Measurements from ENCODE around the gene IL20RA. TPM values are rescaled to one million over a fixed set of nuclear protein-coding genes. Genes with fewer than 3 reads are reported as not detected.

The IL20RA gene
- total RNA-seq, 1 experiment from 2014 or later, result 3.1 TPM

GRCh38 chr6:136990754-136991153, 54.0 kb downstream of the IL20RA start:
- Mint-ChIP-seq H3K4me3 (ENCODE audit: low read depth, unreplicated experiment) (no peak overlapping the region), H3K4me1 (ENCODE audit: low read depth, unreplicated experiment) (peaks cover 30% of the 10 kb centered on the region), H3K27ac (ENCODE audit: unreplicated experiment) (no peak overlapping the region), H3K36me3 (ENCODE audit: insufficient read depth, unreplicated experiment) (peaks cover 9% of the 10 kb centered on the region), H3K9me3 (ENCODE audit: low read depth, unreplicated experiment) (no peaks in the 10 kb centered on the region), H3K27me3 (ENCODE audit: unreplicated experiment) (no peaks in the 10 kb centered on the region)
- DNase-seq, result no peak
- no peak for TF ChIP-seq CTCF (IDR thresholded peaks at IDR 0.05; ENCODE audit: unreplicated experiment)
- BruUV-seq (replicated peaks), result no TSS peak
- CTCF ChIA-PET, result no interaction called here
- intact Hi-C loops (cut with micrococcal nuclease; ENCODE audit: unreplicated experiment), result no loop called here

- Mint-ChIP-seq H3K27ac (ENCODE audit: unreplicated experiment) (no peak overlapping the region), H3K4me1 (ENCODE audit: low read depth, unreplicated experiment) (peaks cover 29% of the 10 kb centered on the region), H3K9me3 (ENCODE audit: low read depth, unreplicated experiment) (no peaks in the 10 kb centered on the region), H3K27me3 (ENCODE audit: unreplicated experiment) (no peaks in the 10 kb centered on the region), H3K4me3 (ENCODE audit: low read depth, unreplicated experiment) (peak overlapping the region; percentile 66), H3K36me3 (ENCODE audit: insufficient read depth, unreplicated experiment) (peaks cover 9% of the 10 kb centered on the region)
- DNase-seq, result no peak
- TF ChIP-seq CTCF (IDR thresholded peaks at IDR 0.05; ENCODE audit: unreplicated experiment), result no peak
- CTCF ChIA-PET, result no interaction called here
- BruUV-seq (replicated peaks), result no TSS peak
- intact Hi-C loops (cut with micrococcal nuclease; ENCODE audit: unreplicated experiment), result no loop called here
Observed at GRCh38 chr6:136990242-136990578, 54.6 kb downstream of the IL20RA start.

DNA sequence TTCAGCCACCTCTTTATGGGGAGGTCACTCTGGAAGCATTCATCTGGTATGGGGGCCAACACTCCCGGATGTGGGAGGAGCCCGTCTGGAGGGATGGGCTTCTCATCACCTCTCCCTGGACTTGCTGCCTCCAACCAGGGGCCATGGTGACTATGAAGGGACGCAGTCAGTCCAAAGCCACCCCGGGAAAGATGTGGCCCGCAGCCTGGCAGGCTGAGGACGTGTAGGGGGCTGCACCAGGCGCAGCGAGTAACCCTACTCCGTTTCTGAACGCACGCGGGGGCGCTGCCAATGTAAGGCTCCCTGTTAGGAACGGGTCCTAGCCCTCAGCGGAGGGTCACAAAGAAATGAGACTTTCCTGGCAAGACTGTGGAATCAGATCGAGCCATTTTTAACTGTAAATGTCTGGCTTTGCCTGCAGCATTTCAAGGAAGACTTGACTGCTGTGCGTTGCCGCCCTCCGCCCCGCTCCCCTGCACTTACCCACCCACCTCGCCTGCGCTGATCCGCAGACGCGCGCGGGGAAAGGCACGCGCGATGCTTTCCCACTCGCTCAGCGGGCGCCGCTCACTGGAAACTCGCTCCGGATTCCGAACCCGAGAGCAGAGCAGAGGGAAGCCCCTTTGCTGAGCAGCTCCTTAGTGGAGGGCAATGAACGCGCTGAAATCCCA, 55.1 kb downstream of the IL20RA start:
- intact Hi-C loops (cut with micrococcal nuclease; ENCODE audit: unreplicated experiment), result no loop called here
- no TSS peak for BruUV-seq (replicated peaks)
- Mint-ChIP-seq H3K27me3 (ENCODE audit: unreplicated experiment) (no peaks in the 10 kb centered on the region), H3K27ac (ENCODE audit: unreplicated experiment) (no peak overlapping the region), H3K4me1 (ENCODE audit: low read depth, unreplicated experiment) (peaks cover 25% of the 10 kb centered on the region), H3K9me3 (ENCODE audit: low read depth, unreplicated experiment) (no peaks in the 10 kb centered on the region), H3K4me3 (ENCODE audit: low read depth, unreplicated experiment) (peak overlapping the region; percentile 66), H3K36me3 (ENCODE audit: insufficient read depth, unreplicated experiment) (peaks cover 9% of the 10 kb centered on the region)
- CTCF ChIA-PET, result no interaction called here
- no peak for TF ChIP-seq CTCF (IDR thresholded peaks at IDR 0.05; ENCODE audit: unreplicated experiment)
- peak; percentile 15 for DNase-seq

DNA sequence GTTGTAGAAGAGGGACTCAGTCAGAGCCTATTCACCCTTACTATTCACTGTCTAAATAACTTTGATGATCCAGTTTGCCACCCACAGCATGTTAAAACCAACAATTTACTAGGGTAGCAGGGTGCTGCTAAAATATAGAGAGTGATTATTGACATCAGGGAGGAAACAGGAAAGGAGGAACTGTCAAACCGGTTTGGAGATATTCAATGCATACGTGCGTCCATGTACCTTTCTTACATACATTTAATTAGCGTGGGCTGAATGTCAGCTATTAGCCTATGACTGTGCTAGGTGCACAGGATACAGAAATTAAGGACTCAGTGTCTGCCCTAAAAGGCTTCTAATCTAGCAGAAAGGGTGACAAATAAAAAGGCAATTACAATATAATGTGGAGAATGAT, 57.2 kb downstream of the IL20RA start:
- TF ChIP-seq CTCF (IDR thresholded peaks at IDR 0.05; ENCODE audit: unreplicated experiment), result no peak
- peaks cover 20% of the 10 kb centered on the region for H3K4me1 Mint-ChIP-seq (ENCODE audit: low read depth, unreplicated experiment)
- H3K27me3 Mint-ChIP-seq (ENCODE audit: unreplicated experiment), result no peaks in the 10 kb centered on the region
- no peaks in the 10 kb centered on the region for H3K9me3 Mint-ChIP-seq (ENCODE audit: low read depth, unreplicated experiment)
- H3K27ac Mint-ChIP-seq (ENCODE audit: unreplicated experiment), result no peak overlapping the region
- CTCF ChIA-PET, result no interaction called here
- no peak overlapping the region for H3K4me3 Mint-ChIP-seq (ENCODE audit: low read depth, unreplicated experiment)
- peaks cover 9% of the 10 kb centered on the region for H3K36me3 Mint-ChIP-seq (ENCODE audit: insufficient read depth, unreplicated experiment)
- no TSS peak for BruUV-seq (replicated peaks)
- no peak for DNase-seq
- intact Hi-C loops (cut with micrococcal nuclease; ENCODE audit: unreplicated experiment), result no loop called here
